ENCODE measurements around the gene MORC1.
A peak's percentile ranks its signal among the peaks of the same experiment; 100 is the strongest.

MORC1 gene

DNA sequence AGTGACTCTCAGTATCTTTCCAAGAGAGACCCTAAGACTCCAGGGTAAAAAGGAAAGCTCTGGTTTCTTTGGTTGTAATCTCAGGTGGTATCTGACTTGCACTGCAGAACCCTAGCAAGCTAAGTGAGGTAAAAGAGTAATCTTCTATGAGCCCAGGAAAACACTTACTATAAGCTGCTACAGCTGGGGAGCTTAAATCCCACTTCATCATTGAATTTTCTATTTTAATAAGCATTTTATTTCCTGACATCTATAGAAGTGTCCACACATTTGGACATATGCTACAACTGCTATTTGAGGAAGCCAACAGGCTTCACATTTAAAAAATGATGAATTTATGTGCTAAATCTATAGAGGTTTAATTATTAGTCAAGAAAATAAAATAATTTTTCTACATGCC, 91.1 kb downstream of the MORC1 start:
- no peak for DNase-seq

DNA sequence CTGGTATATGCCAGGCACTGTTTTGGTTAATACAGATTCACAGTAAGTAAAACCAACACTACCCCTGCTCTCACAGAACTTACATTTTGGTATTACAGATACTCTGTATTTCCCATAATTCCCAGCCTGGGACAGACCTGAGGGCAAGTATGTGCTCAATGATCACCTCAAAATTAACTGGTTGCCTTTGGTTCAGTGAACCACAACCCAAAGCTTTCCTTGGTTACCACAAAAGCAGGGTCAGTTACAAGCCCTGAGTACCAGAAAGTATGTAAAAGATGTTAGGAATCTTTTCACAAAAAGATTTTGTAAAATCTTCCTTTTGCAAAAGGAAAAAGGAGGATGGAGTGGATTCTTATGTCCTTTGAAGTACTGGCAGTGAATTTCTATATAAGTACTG, 92.0 kb downstream of the MORC1 start:
- DNase-seq: no peak

- peak; percentile 9 for DNase-seq
Observed at GRCh38 chr3:109023656-109024254, 94.2 kb downstream of the MORC1 start.

GRCh38 chr3:109023167-109023566, 94.8 kb downstream of the MORC1 start:
- DNase-seq: no peak

DNA sequence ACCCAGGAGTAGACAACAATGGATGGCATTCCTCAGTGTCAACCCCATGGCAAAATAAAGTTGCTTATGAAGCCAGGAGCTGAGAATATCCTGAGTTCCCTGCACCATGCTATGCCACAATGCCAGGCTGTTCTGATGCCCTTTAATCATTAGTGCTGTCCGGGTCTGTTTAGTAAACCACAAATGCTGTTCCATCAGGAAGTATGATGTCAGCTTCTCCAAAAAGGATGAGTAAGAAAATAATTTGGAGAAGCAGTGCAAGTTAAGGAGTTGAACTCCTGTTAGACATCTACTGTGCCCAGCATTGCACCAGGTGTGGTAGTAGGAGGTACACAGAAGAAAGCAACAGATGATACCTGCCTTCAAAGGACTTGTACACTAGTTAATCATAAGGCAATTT, 96.4 kb downstream of the MORC1 start:
- DNase-seq: no peak

GRCh38 chr3:109018828-109019227, 99.1 kb downstream of the MORC1 start:
- no peak for DNase-seq

- DNase-seq: no peak
Observed at GRCh38 chr3:109005443-109005842, 112.5 kb downstream of the MORC1 start.

GRCh38 chr3:108998436-108998835, 119.5 kb downstream of the MORC1 start:
- no peak for DNase-seq

GRCh38 chr3:108985844-108986243, 132.1 kb downstream of the MORC1 start:
- no peak for DNase-seq

DNA sequence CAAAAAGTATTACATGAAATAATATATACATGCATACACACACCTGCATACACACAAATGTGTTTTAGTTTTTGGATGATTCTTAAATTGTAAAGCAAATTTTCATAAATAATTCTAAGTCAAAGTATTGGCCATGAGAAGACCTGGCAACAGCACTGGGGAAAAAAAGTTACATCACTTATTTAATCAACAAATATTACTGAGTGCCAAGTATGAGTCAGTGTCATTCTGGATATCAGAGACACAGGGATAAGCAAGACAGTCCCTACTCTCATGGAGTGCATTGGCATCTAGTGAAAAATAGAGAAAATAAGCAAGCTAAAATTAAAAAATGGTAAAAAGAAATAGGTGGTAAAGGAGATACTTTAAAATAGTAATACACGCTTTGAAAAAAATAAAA, 134.9 kb downstream of the MORC1 start:
- DNase-seq: no peak

- DNase-seq: no peak
Observed at GRCh38 chr3:108976058-108976457, 141.9 kb downstream of the MORC1 start.

DNA sequence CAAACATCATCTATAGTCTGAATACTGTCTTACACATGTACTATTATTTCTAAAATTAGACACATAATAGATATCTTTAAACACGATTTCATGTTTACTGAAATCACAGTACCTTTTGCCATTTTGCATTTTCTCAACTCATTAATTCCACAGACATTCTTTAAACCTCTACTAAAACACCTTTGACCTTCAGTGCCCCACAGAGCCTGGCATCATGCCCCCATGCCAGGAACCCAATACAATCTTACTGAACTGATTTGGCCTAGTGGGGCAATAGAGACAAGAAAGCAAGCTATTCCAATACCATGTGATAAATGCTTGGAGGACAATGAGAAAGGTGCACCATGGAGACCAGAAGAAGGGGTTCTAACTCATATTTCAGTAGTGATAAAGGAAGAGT, 144.9 kb downstream of the MORC1 start:
- DNase-seq: no peak

DNA sequence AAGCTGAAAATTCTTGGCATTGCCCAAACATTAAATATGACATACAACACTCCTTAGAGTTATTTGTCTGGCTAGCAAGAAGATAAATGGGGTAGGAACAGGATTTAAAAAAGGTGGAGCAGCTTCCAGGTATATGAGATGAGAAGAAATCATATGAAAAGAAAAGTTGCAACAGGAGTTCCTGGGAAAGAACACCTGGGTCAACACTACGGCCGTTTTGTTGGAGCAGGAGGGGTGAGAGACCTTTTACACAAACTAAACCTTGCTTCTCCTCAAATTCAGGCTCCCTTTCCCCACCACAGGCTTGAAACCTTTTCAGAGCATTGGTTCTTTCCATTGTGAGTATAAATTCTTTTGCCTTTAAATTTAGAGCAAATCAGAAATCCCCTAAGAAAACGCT, 145.5 kb downstream of the MORC1 start:
- no peak for DNase-seq

DNA sequence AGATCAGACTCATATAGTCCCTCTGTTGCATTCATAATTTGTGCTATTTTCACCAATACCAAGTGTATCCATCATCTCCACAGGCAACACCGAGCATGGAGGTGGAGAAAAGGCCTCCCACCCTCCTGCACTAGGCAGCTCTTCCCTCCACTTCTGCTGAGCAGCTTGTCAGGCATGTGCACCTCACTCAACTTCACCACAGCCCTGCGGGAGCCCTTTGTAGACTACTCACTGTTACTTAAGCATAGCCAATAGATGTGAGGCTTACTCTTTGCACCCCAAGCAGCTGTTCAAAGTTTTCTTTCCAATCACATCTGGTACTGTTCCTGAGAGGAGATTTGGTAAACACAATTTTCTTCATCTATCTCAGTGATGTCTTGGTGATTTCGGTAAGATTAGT, 147.4 kb downstream of the MORC1 start:
- DNase-seq: no peak

DNA sequence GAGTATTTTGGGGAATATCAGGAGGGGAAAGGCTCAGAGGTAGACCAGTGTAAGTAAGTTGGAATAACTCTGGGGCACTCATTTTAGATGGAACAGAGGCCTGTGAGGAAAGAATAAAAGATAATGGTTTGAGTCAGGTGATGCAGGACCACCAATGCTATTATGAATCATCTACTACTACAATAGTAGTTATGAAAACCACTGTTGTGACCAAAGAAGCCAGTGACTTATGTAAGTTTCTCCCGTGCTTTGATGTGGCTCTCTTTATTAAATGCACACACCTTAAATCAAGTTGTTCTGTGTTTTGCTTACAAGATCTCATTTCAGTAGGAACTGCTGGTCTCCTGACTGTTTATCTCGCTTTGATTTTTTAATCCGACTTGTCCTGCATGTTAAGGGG, 151.2 kb downstream of the MORC1 start:
- no peak for DNase-seq

DNA sequence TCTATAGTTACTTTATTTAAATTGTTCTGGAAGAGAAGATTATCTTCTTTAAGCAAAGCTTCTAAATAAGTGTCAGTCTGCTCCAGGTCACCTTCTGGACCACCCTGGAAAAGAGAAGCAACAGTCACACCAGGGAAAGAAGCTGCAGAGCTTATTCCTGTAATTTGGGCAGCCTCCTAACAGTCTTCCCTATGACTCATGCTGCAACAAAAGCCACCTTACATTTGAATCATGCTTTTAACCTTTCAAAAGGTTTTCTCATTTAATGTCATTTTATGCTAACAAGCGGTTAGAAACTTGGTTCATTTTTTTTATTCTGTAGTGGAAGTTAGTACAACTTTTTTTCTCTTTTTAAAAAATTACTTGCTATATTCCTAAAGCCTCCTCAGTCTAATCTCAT, 158.9 kb downstream of the MORC1 start:
- DNase-seq: no peak

- DNase-seq: no peak
Observed at GRCh38 chr3:108953700-108954099, 164.2 kb downstream of the MORC1 start, which contains the start of gene GUCA1C. Gene GUCA1C, minus strand, starts transcription at chr3:108953879. Its CDS starts 117 bp downstream, at chr3:108953762.

DNA sequence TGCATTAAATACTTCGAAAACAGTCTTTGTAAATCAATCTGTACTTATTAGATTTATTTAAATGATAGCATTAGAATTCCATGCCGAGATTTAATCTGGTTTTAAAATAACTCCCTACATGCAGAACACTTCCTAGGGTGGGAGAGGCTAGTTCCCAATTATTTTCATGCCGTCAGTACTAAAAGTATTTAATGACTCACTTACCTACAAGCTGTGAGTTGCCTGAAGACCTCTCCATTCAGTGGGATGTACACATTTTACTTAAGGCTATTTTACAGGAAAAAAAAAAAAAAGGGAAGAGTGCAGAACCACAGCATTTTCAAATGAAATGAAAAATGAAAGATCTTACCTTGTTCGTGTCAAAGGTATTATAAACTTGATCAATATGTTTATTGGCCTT, 164.7 kb downstream of the MORC1 start:
- no peak for DNase-seq

GRCh38 chr3:108951820-108952501, 166.0 kb downstream of the MORC1 start:
- no peak for DNase-seq

DNA sequence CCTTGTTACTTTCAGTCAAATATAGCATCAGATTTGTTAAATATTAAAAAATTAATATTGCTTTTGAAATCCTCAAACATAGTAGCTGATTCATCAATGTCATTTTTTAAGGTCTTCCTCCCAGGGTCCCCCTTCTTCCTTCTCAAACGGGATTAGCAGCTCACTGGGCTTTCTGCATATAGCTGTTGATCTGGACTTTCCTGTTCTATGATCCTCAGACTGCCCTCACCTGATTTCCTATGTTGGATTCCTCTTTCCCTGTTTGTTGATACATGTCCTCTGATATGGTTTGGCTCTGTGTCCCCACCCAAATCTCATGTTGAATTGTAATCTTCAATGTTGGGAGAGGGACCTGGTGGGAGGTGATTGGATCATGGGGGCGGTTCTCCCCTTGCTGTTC, 170.1 kb downstream of the MORC1 start:
- no peak for DNase-seq

DNA sequence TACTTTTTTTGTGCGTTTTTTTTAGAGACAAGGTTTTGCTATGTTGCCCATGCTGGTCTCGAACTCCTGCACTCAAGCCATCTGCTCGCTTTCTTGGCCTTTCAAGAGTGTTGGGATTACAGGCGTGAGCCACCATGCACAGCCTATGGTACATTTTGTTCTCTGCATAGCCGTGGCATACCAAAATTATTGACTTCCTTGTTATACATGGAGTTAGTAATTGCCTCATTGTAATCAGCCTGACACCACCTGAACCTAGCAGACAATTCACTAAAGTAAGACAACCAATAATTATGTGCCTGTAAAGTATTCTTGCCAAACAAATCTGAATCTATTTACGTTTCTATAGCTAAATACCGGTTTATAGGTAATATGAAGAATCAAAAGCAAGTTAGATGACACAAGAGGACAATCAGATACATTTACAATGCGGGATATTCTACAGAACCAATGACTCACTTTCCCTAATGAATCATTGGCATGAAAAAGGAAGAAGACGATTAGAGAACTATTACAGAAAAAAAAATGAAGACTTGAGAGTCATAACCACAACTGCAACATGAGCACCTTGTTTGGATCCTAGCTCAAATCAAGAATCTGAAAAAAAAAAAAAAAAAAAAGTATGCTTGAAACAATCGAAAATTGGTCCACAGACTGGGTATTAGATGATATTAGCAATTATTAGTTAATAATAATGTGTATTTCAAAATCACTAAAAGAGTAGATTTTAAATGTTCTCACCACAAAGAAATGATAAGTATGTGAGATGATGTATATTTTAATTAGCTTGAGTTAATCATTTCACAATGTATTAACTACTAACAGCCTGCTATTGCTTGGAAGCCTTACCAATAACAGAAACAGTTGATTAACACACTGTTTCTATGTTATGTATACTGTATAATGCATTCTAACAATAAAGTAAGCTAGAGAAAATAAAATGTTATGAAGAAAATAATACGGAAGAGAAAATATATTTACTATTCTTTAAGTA, 171.3 kb downstream of the MORC1 start:
- no peak for DNase-seq

DNA sequence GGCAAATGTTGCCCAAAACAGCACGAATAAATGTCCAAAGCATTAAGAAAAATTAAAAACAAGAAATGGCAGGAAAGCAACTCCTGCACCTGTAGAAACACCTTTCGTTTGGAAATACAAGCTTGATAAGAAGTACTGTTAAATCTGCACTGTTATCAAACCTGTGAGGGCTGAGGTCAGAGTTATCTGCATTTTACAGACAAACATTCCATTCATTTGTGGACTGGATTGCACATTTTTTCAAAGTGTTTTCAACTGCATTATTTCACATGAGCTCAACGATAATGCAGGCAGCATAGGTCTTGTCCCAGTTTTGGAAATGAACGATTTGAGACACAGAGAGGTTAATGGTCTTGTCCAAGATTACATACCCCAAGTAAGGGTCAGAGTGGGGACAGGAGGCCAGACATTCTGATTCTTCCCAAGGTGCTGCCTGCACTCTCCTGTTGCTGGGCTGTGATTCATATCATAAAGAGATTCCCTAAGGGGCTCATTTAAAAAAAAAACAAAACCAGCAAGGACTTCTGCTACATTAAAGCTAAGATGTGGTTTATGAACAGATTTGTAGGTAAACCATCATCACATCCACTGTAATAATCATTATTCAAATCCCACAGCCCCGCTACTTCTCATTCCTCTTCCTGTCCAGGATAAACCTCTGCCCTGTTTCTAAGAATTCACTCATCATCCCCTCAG, 177.2 kb downstream of the MORC1 start:
- no peak for DNase-seq

DNA sequence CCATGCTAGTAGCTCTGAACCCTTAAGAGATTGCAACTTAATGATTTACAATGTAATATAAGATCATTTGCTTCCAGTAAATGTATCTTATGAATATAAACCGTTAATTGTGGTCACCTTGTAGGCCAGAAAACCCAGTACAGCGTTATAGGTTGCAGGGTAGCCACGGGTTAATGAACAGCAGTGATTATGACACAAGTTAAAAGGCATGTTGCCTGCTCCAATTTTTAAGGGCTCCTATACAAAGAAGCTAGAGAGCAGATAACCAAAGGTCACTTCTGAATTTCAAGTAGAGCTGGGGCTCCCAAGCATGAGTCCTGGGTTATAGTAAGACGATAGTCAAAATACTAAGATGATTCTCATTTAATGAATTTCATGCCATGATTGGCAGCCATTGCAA, 177.8 kb downstream of the MORC1 start:
- DNase-seq: no peak
